ENCODE results near the gene CCL4L2.

- no peak for TF ChIP-seq CTCF (IDR thresholded peaks at IDR 0.05)
- TF ChIP-seq POLR2AphosphoS5 (IDR thresholded peaks at IDR 0.05), result no peak
- no peak for TF ChIP-seq POLR2A (IDR thresholded peaks at IDR 0.05)
Observed at GRCh38 chr17:36197387-36197703, 13.5 kb upstream of the CCL4L2 start.

All from breast epithelium (tissue), 3 donors.